Measurements from ENCODE around the gene KLRF2.

The KLRF2 gene

GRCh38 chr12:9888665-9889273, 7.5 kb downstream of the KLRF2 start:
- no peak for DNase-seq (ENCODE audit: low read depth)

- DNase-seq (ENCODE audit: low read depth): no peak
These were observed 14.1 kb downstream of the KLRF2 start for GRCh38 chr12:9895215-9895971.

GRCh38 chr12:9897535-9897934, 16.2 kb downstream of the KLRF2 start:
- no peak for DNase-seq (ENCODE audit: low read depth)

- no peak for DNase-seq (ENCODE audit: low read depth)
These were observed 17.9 kb downstream of the KLRF2 start for GRCh38 chr12:9899209-9899608.

- DNase-seq (ENCODE audit: low read depth): no peak
These were observed 19.6 kb downstream of the KLRF2 start for GRCh38 chr12:9900930-9901329.

- no peak for DNase-seq (ENCODE audit: low read depth)
These were observed 21.4 kb downstream of the KLRF2 start for GRCh38 chr12:9902539-9903228.

- DNase-seq (ENCODE audit: low read depth): no peak
These were observed 25.6 kb downstream of the KLRF2 start for GRCh38 chr12:9906873-9907272.

- DNase-seq (ENCODE audit: low read depth): no peak
These were observed 26.5 kb downstream of the KLRF2 start for GRCh38 chr12:9907769-9908168.

GRCh38 chr12:9908350-9908749, 27.1 kb downstream of the KLRF2 start:
- DNase-seq (ENCODE audit: low read depth): no peak

- DNase-seq (ENCODE audit: low read depth): no peak
These were observed 28.4 kb downstream of the KLRF2 start for GRCh38 chr12:9909724-9910123.

GRCh38 chr12:9910716-9911421, 29.6 kb downstream of the KLRF2 start:
- no peak for DNase-seq (ENCODE audit: low read depth)

GRCh38 chr12:9911708-9912107, 30.4 kb downstream of the KLRF2 start:
- DNase-seq (ENCODE audit: low read depth): no peak

- DNase-seq (ENCODE audit: low read depth): no peak
These were observed 38.2 kb downstream of the KLRF2 start for GRCh38 chr12:9919443-9919842.

- DNase-seq (ENCODE audit: low read depth): no peak
These were observed 39.2 kb downstream of the KLRF2 start for GRCh38 chr12:9920451-9920850.

- DNase-seq (ENCODE audit: low read depth): no peak
These were observed 41.1 kb downstream of the KLRF2 start for GRCh38 chr12:9922429-9922828.

GRCh38 chr12:9925705-9926393, 44.6 kb downstream of the KLRF2 start:
- DNase-seq (ENCODE audit: low read depth): peak; percentile 15

- no peak for DNase-seq (ENCODE audit: low read depth)
These were observed 45.6 kb downstream of the KLRF2 start for GRCh38 chr12:9926876-9927275.

- no peak for DNase-seq (ENCODE audit: low read depth)
These were observed 47.3 kb downstream of the KLRF2 start for GRCh38 chr12:9928607-9929006.

- no peak for DNase-seq (ENCODE audit: low read depth)
These were observed 50.0 kb downstream of the KLRF2 start for GRCh38 chr12:9931245-9931644.

- no peak for DNase-seq (ENCODE audit: low read depth)
These were observed 51.0 kb downstream of the KLRF2 start, which contains the start of gene CLEC2A for GRCh38 chr12:9932270-9932669. CLEC2A (minus strand) TSS chr12:9932370; CDS start chr12:9932329, 41 bp downstream.

GRCh38 chr12:9933958-9934357, 52.7 kb downstream of the KLRF2 start:
- DNase-seq (ENCODE audit: low read depth): peak; percentile 55

- no peak for DNase-seq (ENCODE audit: low read depth)
These were observed 53.7 kb downstream of the KLRF2 start for GRCh38 chr12:9935026-9935425.
